PC-3 (cell line): ENCODE measurements around the gene HOXA2. TPM values are rescaled to one million over a fixed set of nuclear protein-coding genes. Genes with fewer than 3 reads are reported as not detected.
A peak's percentile ranks its signal among the peaks of the same experiment; 100 is the strongest.

Experiments
- ATAC-seq: fragments of 200-7000 bp; cut with Tn5 transposase; 2 replicates; pipeline ENCODE4 v1.9.1; 2020; ENCODE audit warnings: mild to moderate bottlenecking, moderate library complexity
- BruUV-seq: library from RNA; stranded (reverse); fragments of 400-500 nt; replicated peaks from 2 replicates; lab custom pipeline; 2021; lab: Mats Ljungman, UMichigan
- CTCF ChIA-PET: fragments of 300-600 bp; sonication (Branson Sonifier 250); formaldehyde crosslinking; loops from one replicate; lab custom pipeline; 2022; ENCODE audit warnings: antibody characterized with exemption; lab: Charles Lee
- POLR2A ChIA-PET: fragments of 300-600 bp; sonication (Branson Sonifier 250); formaldehyde crosslinking; loops from one replicate; lab custom pipeline; 2022; ENCODE audit warnings: antibody characterized with exemption; ENCODE audit not compliant: unreplicated experiment; lab: Charles Lee
- DNase-seq: peaks from one replicate; pipeline ENCODE4 v3.0.0-alpha.2; 2015
- H2AFZ ChIP-seq: fragments of 300-600 bp; sonication (generic); 2 replicates; pipeline ENCODE4 v1.6.0; 2016; ENCODE audit warnings: antibody characterized with exemption, low read length
- H3F3A ChIP-seq: fragments of 300-600 bp; sonication (generic); one replicate; pipeline ENCODE4 v1.6.0; 2017; ENCODE audit warnings: antibody characterized with exemption, low read length, control low read depth, mild to moderate bottlenecking; ENCODE audit not compliant: unreplicated experiment
- H3K27ac ChIP-seq: fragments of 300-600 bp; sonication (generic); 2 replicates; pipeline ENCODE4 v1.5.1; 2016; ENCODE audit warnings: mild to moderate bottlenecking, low read length
- H3K27me3 ChIP-seq: fragments of 300-600 bp; sonication (generic); 2 replicates; pipeline ENCODE4 v1.6.1; 2016; ENCODE audit warnings: low read length, mixed read lengths
- H3K36me3 ChIP-seq: fragments of 300-600 bp; sonication (generic); 2 replicates; pipeline ENCODE4 v1.6.1; 2016; ENCODE audit warnings: low read depth, mixed run types, low read length, mixed read lengths
- H3K4me1 ChIP-seq: fragments of 300-600 bp; sonication (generic); 2 replicates; pipeline ENCODE4 v1.5.1; 2016; ENCODE audit warnings: low read length; ENCODE audit not compliant: insufficient read depth
- H3K4me2 ChIP-seq: fragments of 300-600 bp; sonication (generic); 2 replicates; pipeline ENCODE4 v1.6.0; 2016; ENCODE audit warnings: low read length
- H3K4me3 ChIP-seq: fragments of 300-600 bp; sonication (generic); 2 replicates; pipeline ENCODE4 v1.5.1; 2016; ENCODE audit warnings: mild to moderate bottlenecking, low read length, mixed read lengths
- H3K79me2 ChIP-seq: fragments of 300-600 bp; sonication (generic); 2 replicates; pipeline ENCODE4 v1.6.1; 2017; ENCODE audit warnings: low read length, mixed read lengths
- H3K9ac ChIP-seq: fragments of 300-600 bp; sonication (generic); 2 replicates; pipeline ENCODE4 v1.6.0; 2016; ENCODE audit warnings: mild to moderate bottlenecking, low read length
- H3K9me2 ChIP-seq: fragments of 300-600 bp; sonication (generic); replicated peaks from 2 replicates; pipeline ENCODE4 v1.6.1; 2016; ENCODE audit warnings: mixed run types, low read length, mixed read lengths
- H3K9me3 ChIP-seq: fragments of 300-600 bp; sonication (generic); 2 replicates; pipeline ENCODE4 v1.6.1; 2016; ENCODE audit warnings: low read length, mixed read lengths
- H4K20me1 ChIP-seq: fragments of 300-600 bp; sonication (generic); 2 replicates; pipeline ENCODE4 v1.6.1; 2016; ENCODE audit warnings: low read length, mixed read lengths
- CTCF ChIP-seq: fragments of 300-600 bp; sonication (generic); conservative IDR thresholded peaks from 2 replicates; pipeline ENCODE4 v1.5.1; 2017; ENCODE audit warnings: antibody characterized with exemption, low read depth, mild to moderate bottlenecking, low read length
- EZH2 ChIP-seq: fragments of 300-600 bp; sonication (generic); IDR thresholded peaks from one replicate; pipeline ENCODE4 v1.6.1; 2017; ENCODE audit warnings: antibody characterized with exemption, mild to moderate bottlenecking, low read length; ENCODE audit not compliant: unreplicated experiment
- EZH2phosphoT487 ChIP-seq: fragments of 300-600 bp; sonication (generic); IDR thresholded peaks from 2 replicates; pipeline ENCODE4 v1.6.1; 2018; ENCODE audit warnings: mild to moderate bottlenecking, antibody characterized with exemption, low read length, borderline replicate concordance
- intact Hi-C: fragments of 100-400 bp; cut with micrococcal nuclease; formaldehyde crosslinking; loops from 2 replicates; pipeline ENCODE4 v1.9.0; 2023
- total RNA-seq: library from RNA; depleted of rRNA; stranded (reverse); fragments of >200 nt; gene quantifications from 2 replicates; pipeline ENCODE4 v1.2.3, GENCODE V29; 2014

HOXA2 gene
- total RNA-seq, 1 experiment from 2014 or later, result 0.07 TPM

DNA sequence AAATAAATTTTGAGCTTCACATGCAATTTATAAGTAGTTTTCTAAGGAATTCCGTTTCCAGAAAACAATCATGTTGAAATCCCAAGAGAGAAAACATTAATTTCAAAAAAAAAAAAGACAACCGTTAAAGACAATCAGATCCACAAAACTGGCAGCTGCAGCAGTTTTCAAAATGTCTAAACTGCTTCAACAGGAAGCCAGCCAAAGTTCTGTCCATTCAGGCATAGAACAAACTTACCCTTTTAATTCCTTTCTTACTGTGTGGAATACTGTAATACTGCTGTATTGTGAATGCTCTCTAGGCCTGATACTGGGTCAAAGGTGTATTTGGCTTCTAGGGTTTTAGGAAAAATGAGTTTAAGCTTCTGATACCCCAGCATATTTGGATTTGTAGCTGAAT is 38.3 kb downstream of the HOXA2 start:
- Histone ChIP-seq H3K27ac (no peak overlapping the region), H3K9me3 (no peaks in the 10 kb centered on the region), H3K36me3 (no peaks in the 10 kb centered on the region), H3K79me2 (no peaks in the 10 kb centered on the region), H3K4me1 (peaks cover 20% of the 10 kb centered on the region), H3F3A (no peaks in the 10 kb centered on the region), H3K4me3 (no peak overlapping the region), H4K20me1 (no peaks in the 10 kb centered on the region), H3K4me2 (peak overlapping the region; percentile 24; the same call in 1 of the 2 replicates), H3K9me2 (no peaks in the 10 kb centered on the region), H3K9ac (no peak overlapping the region), H3K27me3 (no peaks in the 10 kb centered on the region), H2AFZ (peak overlapping the region; percentile 44)
- TF ChIP-seq CTCF (no peak), EZH2phosphoT487 (no peak), EZH2 (no peak)
- intact Hi-C loops, result no loop called here
- BruUV-seq, result no TSS peak
- ChIA-PET POLR2A (no interaction called here), CTCF (interaction anchor here (0.6 kb wide), 1 partner anchor 375 kb away, joined by 4 read pairs; no protein-coding TSS in a partner anchor)
- DNase-seq, result peak; percentile 39
- peak; percentile 66 for ATAC-seq

- Histone ChIP-seq H3K9me3 (no peaks in the 10 kb centered on the region), H3K27me3 (no peaks in the 10 kb centered on the region), H3K27ac (no peak overlapping the region), H2AFZ (no peak overlapping the region), H3F3A (no peaks in the 10 kb centered on the region), H3K36me3 (no peaks in the 10 kb centered on the region), H3K79me2 (no peaks in the 10 kb centered on the region), H3K4me1 (peaks cover 20% of the 10 kb centered on the region), H4K20me1 (no peaks in the 10 kb centered on the region), H3K9me2 (no peaks in the 10 kb centered on the region), H3K9ac (no peak overlapping the region), H3K4me2 (no peak overlapping the region), H3K4me3 (no peak overlapping the region)
- no peak for ATAC-seq
- no TSS peak for BruUV-seq
- no peak for TF ChIP-seq CTCF
- DNase-seq, result no peak
- intact Hi-C loops, result no loop called here
- POLR2A ChIA-PET, result no interaction called here
- CTCF ChIA-PET, result no interaction called here
These were observed 39.5 kb downstream of the HOXA2 start for GRCh38 chr7:27062946-27063345.

DNA sequence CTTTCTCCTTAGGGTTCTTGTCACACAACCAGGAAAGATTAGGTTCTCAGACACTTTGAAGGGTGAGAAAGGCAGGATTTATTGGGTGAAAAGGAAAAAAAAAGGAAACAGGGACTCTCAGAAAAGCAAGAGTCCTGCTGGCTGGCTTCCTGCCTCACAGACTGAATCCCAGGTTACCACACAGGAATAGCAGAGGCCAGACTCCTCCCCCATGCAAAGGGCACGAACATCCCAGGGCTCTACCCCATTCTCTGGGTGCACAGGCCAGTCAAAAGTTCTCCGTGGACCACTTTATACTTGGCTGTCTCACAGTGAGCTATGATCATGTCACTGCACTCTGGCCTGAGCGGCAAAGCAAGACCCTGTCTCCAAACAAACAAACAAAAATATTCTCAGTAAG is 49.3 kb downstream of the HOXA2 start:
- ChIA-PET CTCF (no interaction called here), POLR2A (no interaction called here)
- no peak overlapping the region for H3K4me2 ChIP-seq
- DNase-seq (no peak), ATAC-seq (0 out of 2 replicates have a peak, but pooled peaks have one; percentile 18)
- H3K79me2 ChIP-seq, result no peaks in the 10 kb centered on the region
- no TSS peak for BruUV-seq
- no peak overlapping the region for H3K27ac ChIP-seq
- intact Hi-C loops, result no loop called here
- H4K20me1 ChIP-seq, result no peaks in the 10 kb centered on the region
- no peak overlapping the region for H3K9ac ChIP-seq
- H2AFZ ChIP-seq, result peak overlapping the region; percentile 63
- no peak for TF ChIP-seq CTCF
- TF ChIP-seq EZH2phosphoT487, result no peak
- TF ChIP-seq EZH2, result no peak
- no peaks in the 10 kb centered on the region for H3K4me1 ChIP-seq
- H3F3A ChIP-seq, result no peaks in the 10 kb centered on the region
- no peaks in the 10 kb centered on the region for H3K27me3 ChIP-seq
- H3K9me3 ChIP-seq, result no peaks in the 10 kb centered on the region
- no peaks in the 10 kb centered on the region for H3K36me3 ChIP-seq
- no peak overlapping the region for H3K4me3 ChIP-seq
- H3K9me2 ChIP-seq, result no peaks in the 10 kb centered on the region
